DMS 273 treated with DMSO at 0.1 percent for 48 hours (cell line): ENCODE results near the gene PF4V1.

Source experiments
- DNase-seq: peaks from one replicate; lab custom pipeline; 2025; lab: John Stamatoyannopoulos, UW

The PF4V1 gene

GRCh38 chr4:73853246-73853704 lies at the start of gene PF4V1:
Gene PF4V1, plus strand, starts transcription at chr4:73853296. Its CDS starts 67 bp downstream, at chr4:73853363.
- DNase-seq = no peak

- no peak for DNase-seq
Measured at GRCh38 chr4:73810191-73810590, 42.9 kb upstream of the PF4V1 start.

- no peak for DNase-seq
Measured at GRCh38 chr4:73811841-73812240, 41.3 kb upstream of the PF4V1 start.

- no peak for DNase-seq
Measured at GRCh38 chr4:73814679-73815078, 38.4 kb upstream of the PF4V1 start.

GRCh38 chr4:73815145-73815544 lies 38.0 kb upstream of the PF4V1 start:
- no peak for DNase-seq

- no peak for DNase-seq
Measured at GRCh38 chr4:73816814-73817213, 36.3 kb upstream of the PF4V1 start.

- no peak for DNase-seq
Measured at GRCh38 chr4:73817341-73817740, 35.8 kb upstream of the PF4V1 start.

- DNase-seq = no peak
Measured at GRCh38 chr4:73821325-73821724, 31.8 kb upstream of the PF4V1 start.

- no peak for DNase-seq
Measured at GRCh38 chr4:73822389-73822788, 30.7 kb upstream of the PF4V1 start.

GRCh38 chr4:73822812-73823504 lies 30.1 kb upstream of the PF4V1 start:
- no peak for DNase-seq

GRCh38 chr4:73823760-73824159 lies 29.3 kb upstream of the PF4V1 start:
- DNase-seq = no peak

GRCh38 chr4:73828956-73829355 lies 24.1 kb upstream of the PF4V1 start:
- DNase-seq = no peak

GRCh38 chr4:73831569-73831968 lies 21.5 kb upstream of the PF4V1 start:
- DNase-seq = no peak

- no peak for DNase-seq
Measured at GRCh38 chr4:73832651-73833237, 20.4 kb upstream of the PF4V1 start.

GRCh38 chr4:73836373-73837279 lies 16.5 kb upstream of the PF4V1 start, which contains the start of gene CXCL6:
Gene CXCL6, plus strand, starts transcription at chr4:73836678. Its CDS starts 73 bp downstream, at chr4:73836751.
- DNase-seq = no peak

- DNase-seq = no peak
Measured at GRCh38 chr4:73839071-73839470, 14.0 kb upstream of the PF4V1 start.

- no peak for DNase-seq
Measured at GRCh38 chr4:73839715-73840114, 13.4 kb upstream of the PF4V1 start.

- DNase-seq = no peak
Measured at GRCh38 chr4:73841243-73841925, 11.7 kb upstream of the PF4V1 start.

GRCh38 chr4:73842696-73843095 lies 10.4 kb upstream of the PF4V1 start:
- DNase-seq = no peak

GRCh38 chr4:73843369-73843768 lies 9.7 kb upstream of the PF4V1 start:
- no peak for DNase-seq

GRCh38 chr4:73844345-73844744 lies 8.8 kb upstream of the PF4V1 start:
- no peak for DNase-seq

- DNase-seq = no peak
Measured at GRCh38 chr4:73844806-73845205, 8.3 kb upstream of the PF4V1 start.
